CD14-positive monocyte (primary cell): ENCODE measurements around the gene INPP5B. TPM values are rescaled to one million over a fixed set of nuclear protein-coding genes. Genes with fewer than 3 reads are reported as not detected.

ENCODE experiments used
- DNase-seq, 3 donors: peaks; one replicate each; pipeline ENCODE4 v3.0.0-alpha.2; 2011 to 2022
- H2AFZ ChIP-seq: 2 replicates; pipeline ENCODE4 v1.6.0; 2012; ENCODE audit warnings: mild to moderate bottlenecking, low read depth, low read length, inconsistent platforms; ENCODE audit not compliant: insufficient read depth, poor library complexity, severe bottlenecking
- H3K27ac ChIP-seq, 2 donors: 1 replicate in 1 of 2; 2 replicates in 1 of 2; pipeline ENCODE4 v1.5.1; 2012 to 2013; ENCODE audit warnings: low read length in 2 of 2, control low read depth in 1 of 2, inconsistent platforms in 1 of 2, low read depth in 1 of 2, mild to moderate bottlenecking in 1 of 2
- H3K27me3 ChIP-seq, 2 donors: one replicate each; pipeline versions ENCODE4 v1.6.0 to v1.6.1; 2011 to 2013; ENCODE audit warnings: low read length in 2 of 2; ENCODE audit not compliant: control insufficient read depth in 2 of 2, insufficient read depth in 2 of 2
- H3K36me3 ChIP-seq, 2 donors: replicated peaks in 1 of 2; 1 replicate in 1 of 2; 2 replicates in 1 of 2; pipeline versions ENCODE4 v1.5.1 to v1.6.1; 2012 to 2013; ENCODE audit warnings: low read length in 2 of 2, control low read depth in 1 of 2, inconsistent platforms in 1 of 2, mild to moderate bottlenecking in 1 of 2; ENCODE audit not compliant: insufficient read depth in 2 of 2, control insufficient read depth in 1 of 2
- H3K4me1 ChIP-seq, 2 donors: 1 replicate in 1 of 2; 2 replicates in 1 of 2; pipeline versions ENCODE4 v1.5.1 to v1.6.1; 2012 to 2013; ENCODE audit warnings: low read length in 2 of 2, control low read depth in 1 of 2, inconsistent platforms in 1 of 2, mild to moderate bottlenecking in 1 of 2, moderate library complexity in 1 of 2; ENCODE audit not compliant: insufficient read depth in 2 of 2, control insufficient read depth in 1 of 2
- H3K4me2 ChIP-seq: replicated peaks from 2 replicates; pipeline ENCODE3; 2012; ENCODE audit warnings: low read length, moderate library complexity, mild to moderate bottlenecking; ENCODE audit not compliant: poor library complexity, severe bottlenecking; ENCODE audit errors: extremely low read depth
- H3K4me3 ChIP-seq, 3 experiments: fragments of 200-600 bp in 1 of 3; sonication (generic) in 1 of 3; replicated peaks in 1 of 3; 1 replicate in 2 of 3; 2 replicates in 1 of 3; pipeline ENCODE4 v1.5.1; 2011 to 2013; ENCODE audit warnings: low read length in 3 of 3, mild to moderate bottlenecking in 3 of 3, control low read depth in 2 of 3, low read depth in 2 of 3, inconsistent platforms in 1 of 3, moderate library complexity in 1 of 3
- H3K79me2 ChIP-seq: 2 replicates; pipeline ENCODE4 v1.6.0; 2012; ENCODE audit warnings: mild to moderate bottlenecking, control low read depth, inconsistent platforms, low read length, moderate library complexity; ENCODE audit not compliant: insufficient read depth
- H3K9ac ChIP-seq: 2 replicates; pipeline ENCODE4 v1.6.0; 2017; ENCODE audit warnings: low read length, mild to moderate bottlenecking; ENCODE audit not compliant: insufficient read depth, poor library complexity, severe bottlenecking
- H3K9me3 ChIP-seq, 2 donors: replicated peaks in 1 of 2; 1 replicate in 1 of 2; 2 replicates in 1 of 2; pipeline versions ENCODE4 v1.5.1 to v1.6.1; 2012 to 2013; ENCODE audit warnings: low read length in 2 of 2, control low read depth in 1 of 2; ENCODE audit not compliant: control insufficient read depth in 1 of 2, insufficient read depth in 1 of 2
- H4K20me1 ChIP-seq: 2 replicates; pipeline ENCODE4 v1.6.0; 2012; ENCODE audit warnings: mild to moderate bottlenecking, low read length, control low read depth, moderate library complexity; ENCODE audit not compliant: insufficient read depth
- H3K27ac Mint-ChIP-seq, 7 donors: one replicate each; pipeline ENCODE4 v1.8.0; 2020; ENCODE audit warnings: mild to moderate bottlenecking in 7 of 7, mixed read lengths in 7 of 7, moderate library complexity in 6 of 7, inconsistent platforms in 2 of 7
- H3K27me3 Mint-ChIP-seq, 3 donors: one replicate each; pipeline ENCODE4 v1.8.0; 2021 to 2022; ENCODE audit warnings: low read depth in 3 of 3, mild to moderate bottlenecking in 3 of 3, mixed read lengths in 3 of 3, moderate library complexity in 3 of 3, inconsistent platforms in 1 of 3
- H3K36me3 Mint-ChIP-seq, 2 donors: one replicate each; pipeline ENCODE4 v1.8.0; 2020; ENCODE audit warnings: mixed read lengths in 2 of 2, inconsistent platforms in 1 of 2, mild to moderate bottlenecking in 1 of 2
- H3K4me1 Mint-ChIP-seq: one replicate; pipeline ENCODE4 v1.8.0; 2020; ENCODE audit warnings: mild to moderate bottlenecking, mixed read lengths
- H3K4me3 Mint-ChIP-seq, 2 donors: one replicate each; pipeline ENCODE4 v1.8.0; 2020; ENCODE audit warnings: mild to moderate bottlenecking in 2 of 2, mixed read lengths in 2 of 2, moderate library complexity in 1 of 2
- H3K9me3 Mint-ChIP-seq, 7 donors: one replicate each; pipeline ENCODE4 v1.8.0; 2020 to 2022; ENCODE audit warnings: mixed read lengths in 7 of 7, mild to moderate bottlenecking in 6 of 7, moderate library complexity in 6 of 7, inconsistent platforms in 2 of 7
- WGBS: methylation state at CpG from one replicate; pipeline ENCODE4 v1.1.5; 2013; ENCODE audit warnings: missing lambda C conversion rate; ENCODE audit not compliant: insufficient coverage; 5-methylcytosine and 5-hydroxymethylcytosine counted together
- intact Hi-C, 2 donors: fragments of 100-400 bp; cut with micrococcal nuclease; formaldehyde crosslinking; loops; one replicate each; pipeline versions ENCODE4 v1.15.0 to v1.15.1; 2023
- polyA plus RNA-seq, 3 donors: library from polyadenylated mRNA; depleted of rRNA in 1 of 3; unstranded in 2 of 3; stranded (reverse) in 1 of 3; fragments of 300-500 nt in 2 of 3; fragments of >200 nt in 1 of 3; fragmentation: Illumina TruSeq in 2 of 3; gene quantifications; 1 replicate in 2 of 3; 2 replicates in 1 of 3; pipeline ENCODE4 v1.2.3, GENCODE V29; 2012 to 2021
- TF ChIP-seq, protein P1 (sequence below): fragments of 200-600 bp; IDR thresholded peaks from one replicate; pipeline ENCODE4 v1.8.0; 2022; ENCODE audit warnings: antibody characterized with exemption, mild to moderate bottlenecking

The INPP5B gene
- polyA plus RNA-seq, 3 donors = 3.0 to 13.1 (median 5.8) TPM

GRCh38 chr1:37860346-37860666, 86.5 kb downstream of the INPP5B start:
- Histone ChIP-seq H3K4me3 (peak overlapping the region in 2 of 3 experiments; percentile 74 to 97), H4K20me1 (peaks cover 6% of the 10 kb centered on the region), H3K79me2 (peaks cover 42% of the 10 kb centered on the region), H3K9me3 (no peaks in the 10 kb centered on the region), H3K9ac (peak overlapping the region; percentile 96), H3K27me3 (no peaks in the 10 kb centered on the region), H3K27ac (peak overlapping the region; percentile 88 to 99), H3K36me3 (peaks cover 36 to 56% of the 10 kb centered on the region in 2 donors), H2AFZ (peak overlapping the region; percentile 75), H3K4me2 (peak overlapping the region; percentile 83), H3K4me1 (peaks cover 39 to 48% of the 10 kb centered on the region in 2 donors)
- Mint-ChIP-seq H3K27me3 (no peaks in the 10 kb centered on the region), H3K36me3 (peaks cover 38 to 68% of the 10 kb centered on the region in 2 donors), H3K27ac (peak overlapping the region in 6 of 7 donors; percentile 97 to 99 (median 98)), H3K9me3 (no peaks in the 10 kb centered on the region), H3K4me3 (peak overlapping the region; percentile 95), H3K4me1 (peaks cover 38% of the 10 kb centered on the region)
- 24% methylated on average over 4 of the region's 5 CpGs for WGBS
- intact Hi-C loops = loop anchor here in 1 of 2 donors (1.0 to 2.0 kb wide), 3 partner anchors 30 to 168 kb away; partner anchors contain the start of genes C1orf122 and CDCA8
- TF ChIP-seq, protein P1, sequence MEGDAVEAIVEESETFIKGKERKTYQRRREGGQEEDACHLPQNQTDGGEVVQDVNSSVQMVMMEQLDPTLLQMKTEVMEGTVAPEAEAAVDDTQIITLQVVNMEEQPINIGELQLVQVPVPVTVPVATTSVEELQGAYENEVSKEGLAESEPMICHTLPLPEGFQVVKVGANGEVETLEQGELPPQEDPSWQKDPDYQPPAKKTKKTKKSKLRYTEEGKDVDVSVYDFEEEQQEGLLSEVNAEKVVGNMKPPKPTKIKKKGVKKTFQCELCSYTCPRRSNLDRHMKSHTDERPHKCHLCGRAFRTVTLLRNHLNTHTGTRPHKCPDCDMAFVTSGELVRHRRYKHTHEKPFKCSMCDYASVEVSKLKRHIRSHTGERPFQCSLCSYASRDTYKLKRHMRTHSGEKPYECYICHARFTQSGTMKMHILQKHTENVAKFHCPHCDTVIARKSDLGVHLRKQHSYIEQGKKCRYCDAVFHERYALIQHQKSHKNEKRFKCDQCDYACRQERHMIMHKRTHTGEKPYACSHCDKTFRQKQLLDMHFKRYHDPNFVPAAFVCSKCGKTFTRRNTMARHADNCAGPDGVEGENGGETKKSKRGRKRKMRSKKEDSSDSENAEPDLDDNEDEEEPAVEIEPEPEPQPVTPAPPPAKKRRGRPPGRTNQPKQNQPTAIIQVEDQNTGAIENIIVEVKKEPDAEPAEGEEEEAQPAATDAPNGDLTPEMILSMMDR = peak; percentile 60
- no peak for DNase-seq

DNA sequence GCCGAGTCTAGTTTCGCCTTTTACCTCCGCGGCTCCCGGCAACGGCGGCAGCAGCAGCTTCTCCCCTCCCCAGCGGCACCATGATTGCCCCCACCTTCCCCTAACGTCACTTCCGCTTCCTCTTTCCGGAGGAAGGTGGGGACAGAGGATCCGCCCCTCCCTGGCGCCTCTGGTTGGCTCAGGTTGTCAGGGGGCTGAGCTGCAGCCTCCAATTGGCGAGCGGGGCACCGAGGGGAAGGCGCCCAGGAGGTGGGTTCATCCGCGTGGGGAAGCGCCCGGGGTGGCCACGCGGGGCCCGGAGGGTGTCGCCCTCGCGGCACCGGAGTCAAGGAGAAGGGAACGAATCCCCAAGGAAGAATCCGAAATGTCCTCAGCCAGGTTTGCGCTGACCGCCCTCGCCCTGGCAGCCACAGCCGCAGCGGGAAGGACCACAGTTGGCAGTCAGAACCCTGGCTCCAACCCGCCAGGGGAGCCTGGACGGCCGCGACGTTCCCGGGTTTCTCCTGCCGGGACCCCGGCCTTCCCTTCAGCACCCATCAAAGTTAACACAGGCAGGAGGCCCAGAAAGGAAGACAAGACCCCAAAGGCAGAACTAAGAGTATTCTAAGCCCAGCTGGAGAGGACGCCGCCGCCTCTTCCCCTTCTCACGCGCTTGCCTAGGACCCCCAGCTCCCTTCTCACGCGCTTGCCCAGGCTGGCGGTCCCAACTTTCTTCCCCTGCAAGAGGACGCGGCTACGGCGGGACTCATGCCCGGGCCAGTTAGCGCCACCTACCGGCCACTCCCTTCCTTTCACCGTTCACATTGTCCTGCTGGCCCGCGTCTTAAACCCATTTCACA, 87.1 kb downstream of the INPP5B start, which contains the start of gene MTF1:
MTF1 (minus strand) TSS at position 86 of the 839 bp plus-strand sequence. CDS start 1,934 bp downstream, outside the sequence.
- Mint-ChIP-seq H3K27ac (peak within 1 kb of the TSS; percentile 97 to 99 (median 98)), H3K27me3 (no peaks in the 10 kb centered on the region), H3K4me1 (peaks cover 44% of the 10 kb centered on the region), H3K4me3 (peak within 1 kb of the TSS; percentile 95), H3K9me3 (no peaks in the 10 kb centered on the region), H3K36me3 (peaks cover 39 to 68% of the 10 kb centered on the region in 2 donors)
- Histone ChIP-seq H3K79me2 (peaks cover 48% of the 10 kb centered on the region), H3K27ac (peak within 1 kb of the TSS; percentile 88 to 99), H2AFZ (peak within 1 kb of the TSS; percentile 75), H3K9me3 (no peaks in the 10 kb centered on the region), H3K4me1 (peaks cover 45 to 54% of the 10 kb centered on the region in 2 donors), H3K4me3 (peak within 1 kb of the TSS; percentile 74 to 97 (median 95)), H4K20me1 (peaks cover 10% of the 10 kb centered on the region), H3K36me3 (peaks cover 33 to 56% of the 10 kb centered on the region in 2 donors), H3K4me2 (peak within 1 kb of the TSS; percentile 83), H3K27me3 (no peaks in the 10 kb centered on the region), H3K9ac (peak within 1 kb of the TSS; percentile 96)
- TF ChIP-seq, protein P1 = peak; percentile 92
- intact Hi-C loops = loop anchor here (1.0 to 10.0 kb wide), 6 partner anchors 29 to 265 kb away; partner anchors contain the start of genes CDCA8 (in 2 of the 2), C1orf122 (in 1 of the 2), GNL2 (in 1 of the 2) and YRDC (in 1 of the 2)
- WGBS = under 1% methylated on average over 57 of the region's 61 CpGs
- DNase-seq = peak; percentile 97 to 99 (median 99)
